ENCODE data around the gene C10orf62.

The C10orf62 gene

GRCh38 chr10:97587183-97587582 is 2.3 kb upstream of the C10orf62 start:
- no peak for DNase-seq

- no peak for DNase-seq
Observed at GRCh38 chr10:97590082-97590747, 694 bp downstream of the C10orf62 start.

- no peak for DNase-seq
Observed at GRCh38 chr10:97590748-97591495, 1.4 kb downstream of the C10orf62 start.

- no peak for DNase-seq
Observed at GRCh38 chr10:97593421-97593820, 3.9 kb downstream of the C10orf62 start.

- no peak for DNase-seq
Observed at GRCh38 chr10:97596101-97597082, 6.9 kb downstream of the C10orf62 start.

GRCh38 chr10:97597778-97598177 is 8.3 kb downstream of the C10orf62 start:
- DNase-seq, result no peak

- DNase-seq, result no peak
Observed at GRCh38 chr10:97598407-97599271, 9.1 kb downstream of the C10orf62 start.

GRCh38 chr10:97599272-97599619 is 9.7 kb downstream of the C10orf62 start:
- DNase-seq, result no peak

- no peak for DNase-seq
Observed at GRCh38 chr10:97600616-97601015, 11.1 kb downstream of the C10orf62 start.

GRCh38 chr10:97601268-97602215 is 12.0 kb downstream of the C10orf62 start:
- no peak for DNase-seq

GRCh38 chr10:97607095-97607636 is 17.6 kb downstream of the C10orf62 start:
- DNase-seq, result no peak

- no peak for DNase-seq
Observed at GRCh38 chr10:97608991-97609561, 19.6 kb downstream of the C10orf62 start.

GRCh38 chr10:97611473-97611872 is 22.0 kb downstream of the C10orf62 start:
- no peak for DNase-seq

GRCh38 chr10:97612386-97612785 is 22.9 kb downstream of the C10orf62 start:
- DNase-seq, result no peak

GRCh38 chr10:97618285-97618684 is 28.8 kb downstream of the C10orf62 start:
- no peak for DNase-seq

GRCh38 chr10:97618733-97619132 is 29.2 kb downstream of the C10orf62 start:
- DNase-seq, result no peak

- DNase-seq, result no peak
Observed at GRCh38 chr10:97623277-97623676, 33.8 kb downstream of the C10orf62 start.

GRCh38 chr10:97627731-97628130 is 38.2 kb downstream of the C10orf62 start:
- no peak for DNase-seq

- DNase-seq, result no peak
Observed at GRCh38 chr10:97628228-97628627, 38.7 kb downstream of the C10orf62 start.

- DNase-seq, result no peak
Observed at GRCh38 chr10:97629289-97629688, 39.8 kb downstream of the C10orf62 start.

GRCh38 chr10:97631098-97631497 is 41.6 kb downstream of the C10orf62 start:
- DNase-seq, result no peak

Measured in GDM1 (cell line).